Hepatocyte (in vitro differentiated cells): ENCODE results near the gene MGLL.

Source experiments
- EZH2 ChIP-seq: fragments of 200-600 bp; sonication (generic); IDR thresholded peaks from 2 replicates; pipeline ENCODE4 v1.6.1; 2016; ENCODE audit warnings: antibody characterized with exemption, mild to moderate bottlenecking, borderline replicate concordance
- TF ChIP-seq, protein P1 (sequence below): fragments of 200-600 bp; sonication (generic); IDR thresholded peaks from 2 replicates; pipeline ENCODE4 v1.5.1; 2016; ENCODE audit warnings: antibody characterized with exemption, mild to moderate bottlenecking; ENCODE audit not compliant: poor library complexity

DNA sequence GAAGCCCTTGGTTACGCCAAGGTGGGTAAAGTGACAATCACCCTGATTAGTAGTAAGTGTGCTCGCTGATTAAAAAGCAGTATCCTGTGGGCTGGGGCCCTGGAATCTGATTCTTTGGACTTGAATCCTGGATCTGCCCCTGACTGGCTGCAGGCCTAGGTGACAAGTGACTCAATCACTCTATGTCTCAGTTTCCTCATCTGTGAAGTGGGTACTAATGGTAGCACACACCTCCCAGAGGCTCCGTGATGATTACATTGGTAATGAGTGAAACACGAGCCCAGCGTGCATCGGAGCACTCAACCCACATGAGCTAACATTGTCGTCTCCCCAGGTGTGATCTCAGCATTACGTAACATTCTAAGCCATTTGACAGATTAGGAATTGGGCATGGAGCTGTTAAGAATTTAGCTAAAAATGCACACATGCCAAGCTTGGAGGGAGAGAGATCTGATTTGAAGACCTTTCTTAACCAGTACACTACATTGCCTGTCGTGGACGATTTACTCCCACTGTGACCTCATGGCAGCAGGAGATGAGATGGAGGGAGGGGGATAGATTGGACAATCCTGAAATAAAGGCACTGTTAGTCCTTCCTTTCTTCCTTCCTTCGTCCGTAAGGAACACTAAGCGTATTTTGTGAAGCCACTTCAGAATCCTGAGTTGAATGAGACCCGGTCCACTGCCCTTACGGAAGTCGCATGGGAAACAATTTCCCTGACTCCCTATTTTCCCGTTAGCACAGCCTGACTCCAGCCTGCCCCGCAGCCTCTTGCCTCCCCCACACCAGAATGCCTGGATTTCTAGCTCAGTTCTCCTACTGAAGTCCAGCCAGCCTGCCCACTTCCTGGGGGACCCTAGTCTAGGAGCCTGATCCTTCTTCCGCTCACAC is 32.1 kb downstream of the MGLL start:
- TF ChIP-seq, protein P1, sequence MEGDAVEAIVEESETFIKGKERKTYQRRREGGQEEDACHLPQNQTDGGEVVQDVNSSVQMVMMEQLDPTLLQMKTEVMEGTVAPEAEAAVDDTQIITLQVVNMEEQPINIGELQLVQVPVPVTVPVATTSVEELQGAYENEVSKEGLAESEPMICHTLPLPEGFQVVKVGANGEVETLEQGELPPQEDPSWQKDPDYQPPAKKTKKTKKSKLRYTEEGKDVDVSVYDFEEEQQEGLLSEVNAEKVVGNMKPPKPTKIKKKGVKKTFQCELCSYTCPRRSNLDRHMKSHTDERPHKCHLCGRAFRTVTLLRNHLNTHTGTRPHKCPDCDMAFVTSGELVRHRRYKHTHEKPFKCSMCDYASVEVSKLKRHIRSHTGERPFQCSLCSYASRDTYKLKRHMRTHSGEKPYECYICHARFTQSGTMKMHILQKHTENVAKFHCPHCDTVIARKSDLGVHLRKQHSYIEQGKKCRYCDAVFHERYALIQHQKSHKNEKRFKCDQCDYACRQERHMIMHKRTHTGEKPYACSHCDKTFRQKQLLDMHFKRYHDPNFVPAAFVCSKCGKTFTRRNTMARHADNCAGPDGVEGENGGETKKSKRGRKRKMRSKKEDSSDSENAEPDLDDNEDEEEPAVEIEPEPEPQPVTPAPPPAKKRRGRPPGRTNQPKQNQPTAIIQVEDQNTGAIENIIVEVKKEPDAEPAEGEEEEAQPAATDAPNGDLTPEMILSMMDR = no peak
- TF ChIP-seq EZH2 = no peak
